GM19467 (cell line): ENCODE results near the gene CWC22.
A peak's percentile ranks its signal among the peaks of the same experiment; 100 is the strongest.
"Not testable (repeated sequence)": the region's sequence is repeated elsewhere in the genome, so short reads cannot be mapped to it uniquely, and the experiment has no call there.

ENCODE experiments used
- ATAC-seq: cut with Tn5 transposase; IDR thresholded peaks from one replicate; pipeline ENCODE4 v1.9.1; 2021; ENCODE audit warnings: mild to moderate bottlenecking, moderate library complexity; ENCODE audit not compliant: unreplicated experiment

Gene CWC22

GRCh38 chr2:180003559-180003958, 3.5 kb downstream of the CWC22 start:
- no peak for ATAC-seq

- ATAC-seq: no peak
Measured at GRCh38 chr2:180003073-180003472, 4.0 kb downstream of the CWC22 start.

GRCh38 chr2:180002198-180002770, 4.8 kb downstream of the CWC22 start:
- ATAC-seq: no peak

GRCh38 chr2:180001726-180002125, 5.4 kb downstream of the CWC22 start:
- no peak for ATAC-seq

GRCh38 chr2:180000434-180000833, 6.7 kb downstream of the CWC22 start:
- no peak for ATAC-seq

GRCh38 chr2:179999000-179999399, 8.1 kb downstream of the CWC22 start:
- no peak for ATAC-seq

- no peak for ATAC-seq
Measured at GRCh38 chr2:179995741-179996515, 11.2 kb downstream of the CWC22 start.

- ATAC-seq: no peak
Measured at GRCh38 chr2:179991344-179991743, 15.8 kb downstream of the CWC22 start.

GRCh38 chr2:179990676-179991317, 16.3 kb downstream of the CWC22 start:
- ATAC-seq: no peak

GRCh38 chr2:179987916-179988315, 19.2 kb downstream of the CWC22 start:
- no peak for ATAC-seq

GRCh38 chr2:179985163-179985820, 21.8 kb downstream of the CWC22 start:
- ATAC-seq: peak; percentile 90

- ATAC-seq: no peak
Measured at GRCh38 chr2:179983250-179983932, 23.7 kb downstream of the CWC22 start.

- no peak for ATAC-seq
Measured at GRCh38 chr2:179981085-179981484, 26.0 kb downstream of the CWC22 start.

GRCh38 chr2:179974761-179975160, 32.3 kb downstream of the CWC22 start:
- no peak for ATAC-seq

GRCh38 chr2:179966778-179967394, 40.2 kb downstream of the CWC22 start:
- no peak for ATAC-seq

- no peak for ATAC-seq
Measured at GRCh38 chr2:179965291-179966258, 41.5 kb downstream of the CWC22 start.

GRCh38 chr2:179963626-179964025, 43.5 kb downstream of the CWC22 start:
- no peak for ATAC-seq

GRCh38 chr2:179958251-179958650, 48.8 kb downstream of the CWC22 start:
- not testable (repeated sequence) for ATAC-seq

GRCh38 chr2:179954026-179954425, 53.1 kb downstream of the CWC22 start:
- no peak for ATAC-seq
